Measurements from ENCODE around the gene CLTB.

GRCh38 chr5:176350416-176350815 lies 65.9 kb downstream of the CLTB start:
- TF ChIP-seq GATA2 (IDR thresholded peaks at IDR 0.05; ENCODE audit: low read depth, low read length): no peak
- TF ChIP-seq GATA3 (IDR thresholded peaks at IDR 0.05; ENCODE audit: low read depth, low read length): no peak
